Activated CD4-positive, alpha-beta T cell treated with anti-CD3 and anti-CD28 coated beads, Interleukin-2, amount 50 U/mL, for 4 hours (primary cell): ENCODE measurements around the gene TNIK.
"Not testable (repeated sequence)": the region's sequence is repeated elsewhere in the genome, so short reads cannot be mapped to it uniquely, and the experiment has no call there.

Source experiments
- DNase-seq, 2 experiments: peaks; one replicate each; pipeline ENCODE4 v3.0.0-alpha.2; 2020

TNIK gene

DNA sequence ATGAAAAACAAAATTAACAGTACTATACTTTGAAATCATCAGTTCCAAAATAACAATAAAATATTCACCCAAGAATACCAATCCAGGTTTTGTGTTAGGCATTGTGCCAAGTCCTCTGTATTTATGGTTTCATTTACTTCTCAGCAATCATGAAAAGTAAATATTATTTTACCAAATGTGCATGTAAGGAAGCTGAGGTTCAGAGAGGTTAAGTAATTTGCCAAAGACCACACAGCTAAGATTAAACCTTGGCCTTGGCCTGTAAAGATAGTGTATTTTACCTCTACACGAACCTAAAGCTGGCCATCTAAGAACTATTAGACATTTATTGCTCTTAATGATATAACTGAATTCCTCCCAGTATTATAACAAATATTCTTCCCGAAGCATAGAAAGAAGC lies 309.3 kb downstream of the TNIK start:
- no peak for DNase-seq

DNA sequence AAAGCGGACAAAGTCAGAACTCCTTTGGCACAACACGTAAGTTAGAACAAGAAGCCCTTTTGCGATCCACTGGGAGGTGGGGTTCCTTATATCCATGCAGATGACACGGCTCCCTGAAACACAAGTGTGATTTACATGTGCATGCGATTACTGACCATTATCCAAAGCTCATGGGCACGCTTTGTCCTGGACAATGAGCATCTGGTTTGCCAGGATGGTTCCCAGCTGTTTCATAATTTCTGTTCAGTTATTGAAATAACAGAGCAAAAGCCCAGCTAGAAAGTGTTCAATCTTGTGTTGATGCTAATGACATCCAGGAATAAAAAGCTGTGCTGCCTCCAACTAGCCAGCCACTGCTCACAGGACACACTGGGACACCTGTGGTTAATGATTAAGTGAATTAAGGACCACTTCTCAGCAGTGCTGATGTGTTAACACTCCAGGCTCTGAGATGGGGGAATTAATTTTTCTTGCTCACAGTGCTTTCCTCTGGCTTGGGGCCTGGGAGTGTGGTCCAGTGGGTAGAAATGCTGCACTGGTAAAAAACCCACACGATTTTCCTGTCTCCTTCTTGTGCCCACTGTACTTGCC lies 310.6 kb downstream of the TNIK start:
- no peak for DNase-seq

DNA sequence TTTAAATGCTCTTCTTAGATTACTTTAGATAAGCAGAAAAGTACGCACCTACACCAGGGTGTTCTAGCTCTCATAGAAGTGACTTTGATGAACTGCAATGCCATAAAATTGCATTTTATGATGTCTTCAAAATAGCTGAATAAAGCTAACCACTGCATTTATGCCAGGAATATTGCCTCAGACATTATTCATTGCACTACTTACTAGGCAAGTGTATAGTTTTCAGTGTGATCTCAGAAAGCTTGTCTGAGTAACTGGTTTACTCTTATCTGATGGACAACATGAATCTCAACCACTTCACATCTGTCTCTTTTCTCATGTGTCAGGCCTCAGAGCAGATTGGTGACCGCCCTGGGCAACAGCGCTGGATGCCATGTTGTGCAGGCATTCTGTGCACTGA lies 314.4 kb downstream of the TNIK start:
- DNase-seq, result no peak

DNA sequence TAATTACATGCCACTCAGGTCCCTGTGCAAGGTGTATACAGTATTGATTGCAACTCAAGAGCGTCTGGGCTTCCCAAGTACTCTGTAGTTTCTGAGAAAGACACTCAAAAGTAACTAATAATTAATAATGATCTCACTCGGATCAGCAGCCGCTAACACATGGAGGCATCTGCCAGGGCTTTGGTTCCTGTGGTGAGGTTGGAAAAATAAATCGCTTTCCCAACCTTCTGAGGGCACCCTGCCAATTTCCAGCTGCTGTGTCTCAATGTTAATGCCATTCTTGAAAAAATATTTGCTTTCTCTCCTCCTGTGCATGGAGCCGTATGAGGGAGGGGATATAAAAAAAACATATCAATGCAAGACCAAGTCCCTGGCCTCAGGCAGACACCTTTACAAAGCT lies 317.2 kb downstream of the TNIK start:
- no peak for DNase-seq

DNA sequence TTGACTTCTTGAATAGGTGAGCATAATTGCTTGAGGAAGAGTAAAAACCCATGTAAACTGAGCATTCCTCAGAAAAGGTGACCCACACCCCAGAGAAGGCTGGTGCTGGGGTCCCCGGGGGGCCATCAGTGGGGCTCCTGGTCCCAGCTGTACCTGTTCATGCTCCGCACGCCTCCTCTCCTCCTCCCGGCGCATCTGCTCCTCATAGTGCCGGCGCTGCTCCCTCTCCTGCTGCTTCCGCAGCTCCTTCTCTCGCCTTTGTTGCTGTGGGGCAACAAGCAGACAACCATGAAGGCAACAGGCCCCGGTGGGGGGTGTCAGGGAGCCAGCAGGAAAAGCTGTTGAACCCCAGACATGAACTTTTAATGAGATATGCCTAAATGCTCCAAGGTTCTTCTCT lies 320.0 kb downstream of the TNIK start:
- no peak for DNase-seq

DNA sequence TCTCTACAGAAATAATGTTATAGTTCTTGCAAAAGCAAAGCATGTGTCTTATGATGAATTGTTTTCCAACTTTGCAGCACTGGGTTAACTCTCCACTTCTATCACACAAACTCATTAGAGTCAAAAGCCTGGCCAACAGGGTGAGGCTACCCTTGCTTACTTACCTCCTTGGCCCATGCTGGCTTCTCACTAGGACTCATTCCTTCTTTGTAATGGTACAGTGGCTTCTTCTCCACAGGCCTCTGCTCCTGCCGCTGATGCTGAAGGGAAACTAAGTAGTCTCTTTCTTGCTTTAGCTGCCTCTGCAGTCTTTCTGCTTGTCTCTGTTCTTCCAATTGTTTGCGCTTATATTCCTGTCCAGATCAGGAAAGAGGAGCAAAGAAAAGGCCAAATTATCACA lies 322.2 kb downstream of the TNIK start:
- no peak for DNase-seq

DNA sequence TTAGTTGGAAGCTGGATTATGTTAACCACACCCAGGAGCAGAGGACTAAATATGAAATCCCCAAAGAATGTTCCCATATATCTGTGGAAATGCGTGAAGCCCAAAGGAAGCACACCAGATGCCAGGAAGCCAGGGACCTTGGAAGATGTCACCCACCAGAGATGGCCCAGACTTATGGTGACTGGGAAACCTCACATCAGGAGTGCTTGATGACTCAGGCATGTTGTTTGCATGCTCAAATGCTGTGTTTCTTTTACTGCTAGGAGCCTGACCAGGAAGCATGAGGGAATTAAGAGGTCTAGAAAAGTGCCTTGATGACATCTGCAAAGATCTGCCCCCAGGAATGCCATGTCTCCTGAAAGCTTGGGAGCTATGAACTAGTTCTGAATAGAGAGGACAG lies 324.7 kb downstream of the TNIK start:
- DNase-seq, result no peak

DNA sequence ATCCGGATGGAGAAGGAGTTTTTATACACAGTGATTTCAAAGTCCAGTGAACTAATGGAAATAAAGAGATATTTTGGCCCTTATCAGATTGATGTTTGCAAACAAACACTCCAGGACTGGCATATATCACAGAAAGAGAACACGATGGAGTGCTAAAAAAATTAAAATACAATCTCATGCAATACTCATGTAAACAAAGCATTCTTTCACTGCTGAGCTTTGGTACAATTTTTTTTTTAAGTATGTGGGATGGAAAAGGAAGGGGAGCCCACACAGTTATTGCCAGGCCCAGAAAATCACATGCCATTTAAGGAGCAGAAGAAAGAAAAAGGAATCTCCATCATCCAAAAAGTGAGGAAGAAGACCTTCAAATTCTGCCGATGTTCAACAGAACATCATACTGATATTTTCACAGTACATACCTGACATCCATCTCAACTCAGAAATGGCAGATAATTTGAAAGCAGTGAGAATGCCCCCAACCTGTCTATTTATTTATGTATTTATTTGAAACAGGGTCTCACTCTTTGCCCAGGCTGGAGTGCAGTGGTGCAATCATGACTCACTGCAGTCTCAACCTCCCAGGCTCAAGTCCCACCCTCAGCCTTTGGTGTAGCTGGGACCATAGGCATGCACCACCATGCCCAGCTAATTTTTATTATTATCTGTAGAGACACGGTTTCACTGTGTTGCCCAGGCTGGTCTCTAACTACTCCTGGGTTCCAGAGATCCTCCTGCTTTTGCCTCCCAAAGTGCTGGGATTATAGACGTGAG lies 326.2 kb downstream of the TNIK start:
- DNase-seq, result no peak

DNA sequence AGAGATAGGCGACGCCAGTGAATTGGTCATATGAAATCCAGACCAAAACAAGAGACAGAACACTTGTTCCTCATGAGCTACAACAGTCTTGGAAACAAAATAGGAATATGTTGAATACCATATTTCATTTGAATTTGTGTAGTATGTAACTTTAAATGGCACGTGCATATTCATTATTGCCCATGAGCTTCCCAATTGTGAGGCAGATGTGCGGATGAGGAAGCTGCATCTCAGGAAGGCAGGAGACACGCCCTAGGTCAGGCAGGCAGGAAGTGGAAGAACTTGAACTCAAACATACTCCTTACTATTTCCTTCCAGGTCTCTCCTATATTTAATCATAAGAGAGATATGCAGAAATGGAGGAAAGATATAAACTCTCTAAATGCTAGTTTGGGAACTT lies 326.9 kb downstream of the TNIK start:
- DNase-seq, result no peak

DNA sequence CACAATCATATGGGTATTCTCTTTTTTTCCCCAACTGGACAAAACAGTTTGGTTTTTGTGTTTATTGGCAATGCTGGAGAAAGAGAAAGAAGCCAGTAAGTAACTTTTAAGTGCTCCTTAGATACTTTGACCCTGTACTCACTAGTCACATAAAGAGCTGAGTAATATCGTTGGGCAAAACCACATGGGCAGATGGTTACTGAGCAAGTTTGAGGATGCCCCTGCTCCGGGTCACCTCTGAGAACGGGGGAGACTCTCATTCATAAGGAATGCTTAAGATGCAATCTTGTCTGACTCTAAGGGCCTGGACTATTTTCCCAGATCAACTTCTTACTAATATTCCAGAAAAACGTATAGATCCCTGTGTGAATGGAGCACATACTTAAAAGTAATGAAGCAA lies 327.3 kb downstream of the TNIK start:
- no peak for DNase-seq

DNA sequence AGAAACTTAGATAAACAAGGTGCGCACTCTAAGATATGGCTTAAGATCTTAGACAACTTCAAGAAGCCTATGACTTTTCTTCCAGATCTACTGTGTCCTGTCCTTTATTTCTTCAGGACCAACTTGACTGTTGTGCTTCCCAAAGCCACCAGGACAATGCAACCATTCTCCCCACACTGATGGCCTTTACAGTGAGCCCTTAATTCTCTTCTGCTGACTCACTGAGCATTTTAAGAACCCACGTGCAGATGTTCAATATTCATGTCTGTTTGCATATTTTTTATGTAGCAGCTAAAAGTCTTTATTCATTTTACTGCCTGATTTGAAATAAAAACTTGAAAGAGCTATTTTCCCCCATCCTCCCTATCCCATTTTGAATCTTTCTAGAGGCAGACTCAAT lies 330.4 kb downstream of the TNIK start:
- no peak for DNase-seq

DNA sequence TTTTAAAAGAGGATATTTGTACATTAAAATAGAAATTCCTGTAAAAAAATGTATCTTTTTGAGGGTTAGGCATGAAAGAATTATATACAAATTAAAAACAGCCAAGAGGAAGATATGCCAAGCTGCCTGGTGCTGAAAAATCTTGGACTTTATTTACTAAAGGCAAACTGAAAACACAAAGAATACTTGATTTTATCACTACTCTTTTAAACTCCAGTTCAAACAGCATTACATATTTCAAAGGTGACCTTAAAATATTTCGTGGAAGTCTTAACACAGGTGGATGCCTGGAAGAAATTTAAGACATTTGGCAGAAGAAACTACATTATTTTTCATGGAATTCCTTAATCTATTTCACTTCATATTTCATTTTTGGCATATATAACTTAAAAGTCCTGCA lies 332.6 kb downstream of the TNIK start:
- no peak for DNase-seq

DNA sequence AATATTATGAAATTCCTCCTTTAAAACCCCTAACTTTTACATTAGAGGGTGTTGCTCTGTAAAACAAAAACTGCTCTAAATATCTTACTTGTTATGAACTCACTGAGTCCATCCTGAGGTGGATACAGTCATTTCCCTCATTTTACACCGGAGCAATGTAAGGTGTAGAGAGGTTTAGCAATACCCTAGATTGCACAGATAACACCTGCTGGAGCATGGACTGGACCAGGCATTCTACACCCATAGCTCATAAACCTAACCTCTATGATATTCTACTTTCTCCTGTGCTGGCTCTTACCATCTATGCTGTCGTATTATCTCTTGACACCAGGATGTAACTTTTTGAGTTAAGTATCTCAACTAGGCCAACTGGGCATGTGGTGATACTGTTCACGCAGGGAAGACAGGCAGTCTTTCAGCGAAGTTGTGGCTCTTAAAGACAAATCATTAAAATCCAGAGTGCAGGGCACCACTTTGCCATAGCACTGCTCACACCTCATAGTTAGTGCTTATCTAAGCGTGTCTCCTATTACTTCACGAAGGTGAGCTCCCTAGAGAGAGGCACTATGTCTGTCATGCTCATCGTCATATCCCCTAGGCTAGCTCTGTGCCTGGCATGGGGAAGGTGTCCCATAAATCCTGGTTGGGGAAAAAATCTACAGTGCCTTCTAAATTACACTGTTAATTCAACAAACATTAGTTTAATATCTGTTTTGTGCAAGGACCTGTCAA lies 333.6 kb downstream of the TNIK start:
- DNase-seq, result no peak

DNA sequence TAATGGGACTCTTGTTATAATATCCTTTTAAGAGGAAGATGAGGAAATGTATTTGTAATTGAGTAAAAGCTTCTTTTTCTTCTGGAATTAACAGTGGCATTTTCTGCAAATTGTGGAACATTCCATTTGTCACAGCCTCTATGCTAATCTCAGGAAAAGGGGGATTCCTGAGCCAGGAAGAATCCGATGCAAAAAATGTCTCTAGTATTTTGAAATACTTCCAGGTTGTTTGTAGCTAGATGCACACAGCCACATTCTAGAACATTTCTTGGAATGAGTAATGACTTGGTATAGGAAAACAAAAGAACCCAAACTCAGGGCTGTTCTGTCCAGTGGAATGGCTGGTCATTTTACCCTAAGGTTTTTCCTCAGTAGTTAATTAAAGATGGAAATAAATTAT lies 335.2 kb downstream of the TNIK start:
- DNase-seq, result no peak

DNA sequence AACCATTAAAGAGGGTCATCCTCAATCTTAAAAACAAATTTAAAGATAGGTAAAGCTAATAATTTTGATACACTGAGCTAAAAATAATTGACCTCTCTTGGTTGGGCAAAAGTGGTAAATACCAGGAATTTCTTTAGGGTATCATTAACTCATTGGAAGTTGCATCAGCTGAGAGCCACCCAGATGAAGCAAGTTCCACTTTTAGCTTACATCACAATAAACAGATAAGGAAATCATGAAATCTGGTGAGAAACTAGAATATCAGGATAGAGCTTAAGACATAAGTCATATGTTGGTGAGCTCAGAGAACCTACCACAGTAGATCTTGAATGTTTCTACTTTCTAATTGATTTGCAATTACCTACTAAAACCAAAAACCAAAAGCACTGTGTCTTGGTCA lies 336.3 kb downstream of the TNIK start:
- no peak for DNase-seq

DNA sequence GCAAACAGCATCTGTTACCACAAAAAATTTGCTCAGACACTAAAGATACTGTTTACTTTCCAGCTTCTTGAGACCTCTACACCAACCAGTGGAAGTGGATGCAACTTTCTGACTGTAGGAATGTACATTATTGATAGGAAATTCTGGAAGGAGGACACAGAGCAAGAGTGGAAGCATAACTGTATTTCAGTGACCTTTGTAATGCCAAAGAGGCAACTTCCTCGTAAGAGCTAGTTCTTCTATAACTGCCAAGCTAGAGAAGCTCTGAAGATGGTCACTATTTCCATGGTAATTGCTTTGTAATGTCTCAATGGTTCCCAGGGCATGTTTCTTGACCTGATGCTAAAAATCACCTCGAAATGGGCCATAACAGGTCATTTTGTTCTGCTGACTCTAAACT lies 337.3 kb downstream of the TNIK start:
- no peak for DNase-seq

DNA sequence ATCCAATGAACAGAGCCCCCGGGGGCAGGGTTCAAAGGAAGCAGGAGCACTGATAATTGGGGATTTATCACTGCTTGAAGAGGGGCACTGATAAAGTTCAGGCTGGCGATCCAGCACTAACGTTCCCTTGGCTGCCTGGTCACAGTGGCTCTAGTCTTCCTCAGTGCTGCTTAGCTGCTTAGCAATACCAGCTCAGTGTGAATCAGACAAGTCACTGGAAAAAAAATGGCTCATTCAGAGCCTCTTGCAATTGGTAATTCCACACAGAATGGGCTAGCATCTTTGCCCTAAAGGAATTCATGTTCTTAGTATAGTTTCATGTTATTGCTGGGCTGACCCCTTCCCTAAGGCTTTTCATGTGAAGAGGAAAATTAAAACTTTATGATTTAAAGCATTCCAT lies 338.0 kb downstream of the TNIK start:
- DNase-seq, result no peak

DNA sequence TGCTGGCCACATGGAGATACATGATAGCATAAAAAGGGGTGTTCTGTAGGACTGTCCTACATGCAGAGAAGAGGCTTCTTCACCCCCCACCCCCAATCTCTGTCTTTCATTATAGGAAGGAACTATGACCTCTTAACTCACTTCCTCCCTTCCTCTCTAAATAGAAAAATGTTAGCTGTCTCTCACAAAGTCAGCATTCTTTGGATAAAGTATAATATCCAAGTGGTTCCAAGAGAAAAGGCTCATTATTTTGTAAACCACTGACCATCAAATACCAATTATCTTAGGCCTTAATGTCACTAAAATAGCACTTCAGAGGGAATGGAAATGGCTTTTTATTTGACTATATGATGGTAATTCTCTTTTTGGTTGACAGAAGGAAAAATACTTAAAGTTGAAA lies 338.4 kb downstream of the TNIK start:
- DNase-seq, result no peak

DNA sequence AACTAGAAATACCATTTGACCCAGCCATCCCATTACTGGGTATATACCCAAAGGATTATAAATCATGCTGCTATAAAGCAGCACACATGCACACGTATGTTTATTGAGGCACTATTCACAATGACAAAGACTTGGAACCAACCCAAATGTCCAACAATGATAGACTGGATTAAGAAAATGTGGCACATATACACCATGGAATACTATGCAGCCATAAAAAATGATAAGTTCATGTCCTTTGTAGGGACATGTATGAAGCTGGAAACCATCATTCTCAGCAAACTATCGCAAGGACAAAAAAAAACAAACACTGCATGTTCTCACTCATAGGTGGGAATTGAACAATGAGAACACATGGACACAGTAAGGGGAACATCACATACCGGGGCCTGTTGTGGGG lies 340.8 kb downstream of the TNIK start:
- not testable (repeated sequence) for DNase-seq

DNA sequence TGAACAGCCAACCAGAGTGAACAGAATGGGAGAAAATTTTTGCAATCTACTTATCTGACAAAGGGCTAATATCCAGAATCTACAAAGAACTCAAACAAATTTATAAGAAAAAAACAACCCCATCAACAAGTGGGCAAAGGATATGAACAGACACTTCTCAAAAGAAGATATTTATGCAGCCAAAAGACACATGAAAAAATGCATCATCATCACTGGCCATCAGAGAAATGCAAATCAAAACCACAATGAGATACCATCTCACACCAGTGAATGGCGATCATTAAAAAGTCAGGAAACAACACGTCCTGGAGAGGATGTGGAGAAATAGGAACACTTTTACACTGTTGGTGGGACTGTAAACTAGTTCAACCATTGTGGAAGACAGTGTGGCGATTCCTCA lies 341.2 kb downstream of the TNIK start:
- not testable (repeated sequence) for DNase-seq

DNA sequence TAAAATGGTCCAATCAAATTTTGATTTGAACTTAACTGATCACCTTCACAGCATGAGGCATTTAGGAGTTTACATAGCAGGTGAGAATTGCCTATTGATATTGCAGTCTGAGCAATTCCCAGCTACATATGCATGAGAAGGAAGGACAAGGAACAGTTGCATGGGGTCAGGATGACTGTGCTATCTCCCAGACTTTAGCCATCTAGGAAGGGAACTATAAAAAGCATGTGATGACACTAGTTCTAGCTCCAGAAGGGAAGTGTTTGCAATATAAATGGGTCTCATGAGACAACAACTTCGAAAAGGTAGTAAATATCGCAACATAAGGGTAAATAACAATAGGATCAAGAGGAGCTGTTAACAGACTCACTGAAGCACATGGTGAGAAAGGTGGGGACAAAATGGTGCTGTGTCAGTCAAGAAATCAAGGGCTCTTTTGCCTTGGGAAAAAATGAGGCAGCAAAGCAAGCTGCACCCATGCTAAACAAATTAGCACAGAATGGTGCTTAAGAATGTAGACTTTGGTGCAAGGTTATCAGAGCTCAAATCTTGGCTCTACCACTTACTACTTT lies 343.3 kb downstream of the TNIK start:
- DNase-seq, result no peak

DNA sequence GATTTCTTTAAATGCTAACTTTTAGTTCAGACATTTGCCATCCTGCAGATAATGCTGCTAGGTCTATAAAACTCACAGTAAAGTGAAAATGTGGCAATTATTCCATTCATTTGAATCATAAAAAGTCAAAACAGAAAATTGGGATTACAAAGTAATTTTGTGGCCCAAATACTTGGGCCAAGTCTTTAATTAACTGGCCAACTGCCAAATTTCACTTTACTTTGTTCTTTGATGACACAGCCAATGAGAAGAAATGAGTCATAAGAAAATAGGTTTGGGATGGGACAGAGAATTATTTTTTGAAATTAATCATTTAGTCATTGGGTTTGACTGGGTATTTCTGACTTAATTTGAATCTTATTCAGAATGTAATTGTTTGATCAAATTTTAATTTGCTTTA lies 343.8 kb downstream of the TNIK start:
- no peak for DNase-seq

DNA sequence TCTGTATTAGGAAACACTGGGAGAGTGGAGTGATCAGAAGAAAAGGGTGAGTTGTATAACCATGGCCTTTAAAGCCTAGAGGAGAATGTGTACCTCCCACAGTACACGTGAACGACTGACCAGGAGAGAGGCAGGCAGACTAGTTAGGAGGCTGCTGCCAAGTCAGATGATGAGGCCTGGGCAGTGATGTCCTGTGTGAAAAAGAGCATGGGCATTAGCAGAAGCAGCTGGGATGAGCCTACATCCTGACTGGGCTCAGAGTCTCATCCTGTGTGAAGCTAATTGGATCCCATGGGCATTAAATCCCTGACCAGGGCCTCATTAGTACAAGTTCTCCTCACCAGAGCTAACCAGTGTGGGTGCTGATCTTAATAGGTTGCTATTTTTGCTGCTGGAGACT lies 344.5 kb downstream of the TNIK start:
- DNase-seq, result no peak

DNA sequence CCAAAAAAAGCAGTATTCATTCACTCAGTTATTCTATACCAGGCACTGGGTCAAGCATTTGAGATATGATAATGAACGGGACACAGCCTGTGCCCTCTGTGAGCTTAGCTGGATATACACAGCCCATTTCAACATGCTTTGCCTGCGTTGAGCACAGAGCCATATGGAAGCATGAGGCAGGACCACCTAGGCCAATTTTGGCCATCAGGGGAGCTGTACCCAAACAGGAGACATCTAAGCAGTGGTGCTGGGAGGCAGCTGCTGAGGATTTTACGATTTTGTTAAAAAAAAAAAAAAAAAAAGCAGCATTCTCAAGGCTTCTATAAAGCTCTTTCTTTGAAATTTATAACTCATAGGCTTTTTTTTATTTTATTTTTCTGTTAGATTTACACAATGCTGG lies 346.5 kb downstream of the TNIK start:
- DNase-seq, result no peak
